GM12878 (cell line): ENCODE data around the gene SMAD4.

ENCODE experiments used
- BCL3 ChIP-seq: IDR thresholded peaks from 2 replicates; pipeline ENCODE4 v1.6.1; 2011; ENCODE audit warnings: borderline replicate concordance, low read depth, mild to moderate bottlenecking, moderate library complexity, low read length; ENCODE audit not compliant: insufficient read depth, poor library complexity, severe bottlenecking
- CBX3 ChIP-seq: fragments of 200-600 bp; sonication (generic); IDR thresholded peaks from 2 replicates; pipeline ENCODE4 v1.6.1; 2016; ENCODE audit warnings: low read depth, borderline replicate concordance
- CHD1 ChIP-seq: IDR thresholded peaks from 2 replicates; pipeline ENCODE4 v1.6.1; 2012; ENCODE audit warnings: low read depth, low read length, improper control_type of control experiment
- CTCF ChIP-seq, 3 experiments: IDR thresholded peaks in 2 of 3; conservative IDR thresholded peaks in 1 of 3; 2 replicates each; pipeline ENCODE4 v1.5.1; 2011; ENCODE audit warnings: low read depth in 3 of 3, low read length in 3 of 3, mild to moderate bottlenecking in 3 of 3, control low read depth in 2 of 3, moderate library complexity in 2 of 3, inconsistent platforms in 1 of 3, mixed read lengths in 1 of 3; ENCODE audit not compliant: control insufficient read depth in 2 of 3, insufficient read depth in 1 of 3; ENCODE audit errors: extremely low read depth in 1 of 3
- HDAC2 ChIP-seq: fragments of 200-600 bp; sonication (generic); IDR thresholded peaks from 2 replicates; pipeline ENCODE4 v1.6.1; 2017
- JUNB ChIP-seq: IDR thresholded peaks from 2 replicates; pipeline ENCODE4 v1.6.1; 2016; ENCODE audit warnings: antibody characterized with exemption, mild to moderate bottlenecking
- MYC ChIP-seq: IDR thresholded peaks from 2 replicates; pipeline ENCODE4 v1.6.1; 2011; ENCODE audit warnings: mild to moderate bottlenecking, low read length, moderate library complexity, inconsistent platforms; ENCODE audit not compliant: insufficient read depth, insufficient replicate concordance, insufficient read length, severe bottlenecking
- POLR2A ChIP-seq: IDR thresholded peaks from 2 replicates; pipeline ENCODE4 v1.6.1; 2011; ENCODE audit warnings: low read depth, mild to moderate bottlenecking, low read length
- REST ChIP-seq: IDR thresholded peaks from 2 replicates; pipeline ENCODE4 v1.6.1; 2012; ENCODE audit warnings: mild to moderate bottlenecking, low read depth, low read length
- YY1 ChIP-seq: IDR thresholded peaks from 2 replicates; pipeline ENCODE4 v1.6.1; 2011; ENCODE audit warnings: low read depth, mild to moderate bottlenecking, low read length
- TF ChIP-seq, protein P1 (sequence below): fragments of 450-650 bp; IDR thresholded peaks from 2 replicates; pipeline ENCODE4 v1.6.1; 2017; ENCODE audit warnings: mild to moderate bottlenecking, moderate library complexity
- TF ChIP-seq, protein P2 (sequence below): IDR thresholded peaks from 2 replicates; pipeline ENCODE4 v1.6.1; 2012; ENCODE audit warnings: low read depth, low read length, improper control_type of control experiment
- TF ChIP-seq, protein P3 (sequence below): IDR thresholded peaks from 2 replicates; pipeline ENCODE4 v1.6.1; 2012; ENCODE audit warnings: low read length, inconsistent platforms

- TF ChIP-seq CBX3 (no peak), CTCF (IDR thresholded peaks at IDR 0.05 in 2 of 3, conservative IDR thresholded peaks at IDR 0.05 in 1 of 3; ENCODE audit: control insufficient read depth in 2 of 3, extremely low read depth in 1 of 3, insufficient read depth in 1 of 3, low read depth in 3 of 3, low read length in 3 of 3) (no peak), JUNB (no peak), BCL3 (no peak), REST (no peak), POLR2A (no peak), CHD1 (no peak), HDAC2 (no peak), MYC (no peak), YY1 (no peak)
- TF ChIP-seq, protein P1, sequence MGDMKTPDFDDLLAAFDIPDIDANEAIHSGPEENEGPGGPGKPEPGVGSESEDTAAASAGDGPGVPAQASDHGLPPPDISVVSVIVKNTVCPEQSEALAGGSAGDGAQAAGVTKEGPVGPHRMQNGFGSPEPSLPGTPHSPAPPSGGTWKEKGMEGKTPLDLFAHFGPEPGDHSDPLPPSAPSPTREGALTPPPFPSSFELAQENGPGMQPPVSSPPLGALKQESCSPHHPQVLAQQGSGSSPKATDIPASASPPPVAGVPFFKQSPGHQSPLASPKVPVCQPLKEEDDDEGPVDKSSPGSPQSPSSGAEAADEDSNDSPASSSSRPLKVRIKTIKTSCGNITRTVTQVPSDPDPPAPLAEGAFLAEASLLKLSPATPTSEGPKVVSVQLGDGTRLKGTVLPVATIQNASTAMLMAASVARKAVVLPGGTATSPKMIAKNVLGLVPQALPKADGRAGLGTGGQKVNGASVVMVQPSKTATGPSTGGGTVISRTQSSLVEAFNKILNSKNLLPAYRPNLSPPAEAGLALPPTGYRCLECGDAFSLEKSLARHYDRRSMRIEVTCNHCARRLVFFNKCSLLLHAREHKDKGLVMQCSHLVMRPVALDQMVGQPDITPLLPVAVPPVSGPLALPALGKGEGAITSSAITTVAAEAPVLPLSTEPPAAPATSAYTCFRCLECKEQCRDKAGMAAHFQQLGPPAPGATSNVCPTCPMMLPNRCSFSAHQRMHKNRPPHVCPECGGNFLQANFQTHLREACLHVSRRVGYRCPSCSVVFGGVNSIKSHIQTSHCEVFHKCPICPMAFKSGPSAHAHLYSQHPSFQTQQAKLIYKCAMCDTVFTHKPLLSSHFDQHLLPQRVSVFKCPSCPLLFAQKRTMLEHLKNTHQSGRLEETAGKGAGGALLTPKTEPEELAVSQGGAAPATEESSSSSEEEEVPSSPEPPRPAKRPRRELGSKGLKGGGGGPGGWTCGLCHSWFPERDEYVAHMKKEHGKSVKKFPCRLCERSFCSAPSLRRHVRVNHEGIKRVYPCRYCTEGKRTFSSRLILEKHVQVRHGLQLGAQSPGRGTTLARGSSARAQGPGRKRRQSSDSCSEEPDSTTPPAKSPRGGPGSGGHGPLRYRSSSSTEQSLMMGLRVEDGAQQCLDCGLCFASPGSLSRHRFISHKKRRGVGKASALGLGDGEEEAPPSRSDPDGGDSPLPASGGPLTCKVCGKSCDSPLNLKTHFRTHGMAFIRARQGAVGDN: no peak
- TF ChIP-seq, protein P2, sequence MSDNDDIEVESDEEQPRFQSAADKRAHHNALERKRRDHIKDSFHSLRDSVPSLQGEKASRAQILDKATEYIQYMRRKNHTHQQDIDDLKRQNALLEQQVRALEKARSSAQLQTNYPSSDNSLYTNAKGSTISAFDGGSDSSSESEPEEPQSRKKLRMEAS: no peak
- TF ChIP-seq, protein P3, sequence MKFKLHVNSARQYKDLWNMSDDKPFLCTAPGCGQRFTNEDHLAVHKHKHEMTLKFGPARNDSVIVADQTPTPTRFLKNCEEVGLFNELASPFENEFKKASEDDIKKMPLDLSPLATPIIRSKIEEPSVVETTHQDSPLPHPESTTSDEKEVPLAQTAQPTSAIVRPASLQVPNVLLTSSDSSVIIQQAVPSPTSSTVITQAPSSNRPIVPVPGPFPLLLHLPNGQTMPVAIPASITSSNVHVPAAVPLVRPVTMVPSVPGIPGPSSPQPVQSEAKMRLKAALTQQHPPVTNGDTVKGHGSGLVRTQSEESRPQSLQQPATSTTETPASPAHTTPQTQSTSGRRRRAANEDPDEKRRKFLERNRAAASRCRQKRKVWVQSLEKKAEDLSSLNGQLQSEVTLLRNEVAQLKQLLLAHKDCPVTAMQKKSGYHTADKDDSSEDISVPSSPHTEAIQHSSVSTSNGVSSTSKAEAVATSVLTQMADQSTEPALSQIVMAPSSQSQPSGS: no peak
These were observed 38.1 kb downstream of the SMAD4 start for GRCh38 chr18:51068105-51068504.
